Activated effector memory CD4-positive, alpha-beta T cell treated with anti-CD3 and anti-CD28 coated beads, Interleukin-2, amount 50 U/mL, for 16 hours (primary cell): ENCODE measurements around the gene NSUN2.

Source experiments
- DNase-seq: peaks from one replicate; pipeline ENCODE4 v3.0.0-alpha.2; 2020

The NSUN2 gene

DNA sequence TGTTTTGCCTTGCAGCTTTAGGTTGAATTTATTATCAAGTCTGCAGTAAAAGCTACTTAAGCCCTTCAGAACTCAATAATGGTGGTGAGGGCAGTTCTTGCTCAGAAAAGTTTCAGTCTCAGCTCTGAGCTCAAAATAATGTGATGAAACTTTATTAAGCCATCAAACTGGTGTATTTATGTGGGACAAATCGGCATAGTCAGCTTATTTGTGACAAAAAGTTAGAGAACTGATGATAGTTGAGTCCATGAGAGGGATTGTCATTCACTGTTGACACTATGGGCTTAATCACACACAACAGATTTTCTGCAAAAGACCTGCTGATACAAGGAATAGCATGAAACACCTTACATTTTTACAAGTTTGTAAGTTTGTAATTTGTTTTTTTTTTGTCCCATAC, 9.8 kb upstream of the NSUN2 start:
- no peak for DNase-seq

GRCh38 chr5:6638236-6638635, 5.4 kb upstream of the NSUN2 start:
- no peak for DNase-seq

GRCh38 chr5:6637590-6637989, 4.7 kb upstream of the NSUN2 start:
- no peak for DNase-seq

DNA sequence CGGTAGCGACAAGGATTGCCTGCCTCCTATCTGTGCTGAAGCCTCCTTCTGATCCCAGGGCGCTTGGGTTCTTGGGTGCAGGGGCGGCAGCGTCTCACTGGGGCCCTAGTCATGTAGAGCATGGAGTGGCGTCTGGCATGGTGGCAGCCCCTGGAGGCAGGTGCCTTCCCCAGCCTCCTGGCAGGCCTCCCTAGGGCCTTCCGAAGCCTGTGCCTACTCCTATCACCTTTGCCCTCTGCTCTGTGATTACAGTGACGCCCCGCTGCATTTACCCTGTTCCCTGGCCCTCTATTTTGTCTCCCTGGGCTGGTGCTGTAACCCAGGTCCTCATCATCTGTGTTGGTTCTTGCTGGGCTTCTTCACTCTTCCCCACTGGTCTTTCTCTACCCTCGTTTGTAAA, 4.2 kb upstream of the NSUN2 start:
- DNase-seq, result no peak

DNA sequence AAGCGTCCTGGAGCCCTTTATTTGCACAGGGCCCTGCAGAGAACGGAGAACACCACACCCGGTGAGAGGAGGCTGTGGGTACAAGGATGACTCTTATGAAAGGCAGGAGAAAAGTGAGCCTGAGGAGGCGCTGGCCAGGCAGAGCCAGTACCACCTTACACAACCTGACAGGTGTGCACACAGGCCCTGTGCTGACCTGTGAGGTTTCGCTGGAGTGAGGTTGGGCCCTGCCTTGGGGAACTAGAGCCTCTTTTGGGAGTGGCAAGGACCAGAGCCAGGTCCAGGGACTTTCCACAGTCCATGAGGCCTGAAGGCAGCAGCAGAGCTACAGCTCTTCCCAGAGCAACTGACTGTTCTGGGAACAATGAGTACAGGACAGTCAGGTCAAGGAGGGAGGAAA, 3.4 kb upstream of the NSUN2 start:
- no peak for DNase-seq

DNA sequence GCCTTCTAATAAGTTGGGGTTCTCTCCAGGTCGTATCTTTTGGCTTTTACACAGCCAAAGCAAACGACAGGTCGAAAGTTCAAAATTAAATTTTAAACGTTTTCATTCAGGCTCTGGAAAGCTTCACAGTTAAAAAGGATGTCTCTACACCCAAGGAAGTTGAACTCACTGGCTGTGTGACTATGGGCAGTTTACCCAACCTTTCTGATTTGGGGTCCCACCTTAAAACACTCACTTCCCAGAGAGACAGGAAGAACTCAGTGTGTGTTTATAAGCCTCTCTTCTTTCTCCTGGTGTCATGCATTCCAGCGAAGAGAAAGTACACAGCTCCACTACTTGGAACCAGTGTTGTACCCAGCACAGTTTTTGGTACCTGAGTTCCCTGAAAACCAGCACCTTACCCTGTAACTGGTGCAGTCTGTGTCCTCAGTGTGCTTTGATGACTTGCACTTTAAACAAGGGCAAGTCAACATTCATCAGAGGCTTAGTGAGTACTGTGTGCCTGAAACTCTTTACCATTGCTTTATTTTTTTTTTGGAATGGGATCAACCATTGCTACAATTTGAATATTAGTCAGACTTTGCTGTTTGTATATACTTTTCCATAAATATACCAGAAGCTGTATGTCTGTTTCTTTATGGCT, 2.1 kb upstream of the NSUN2 start:
- DNase-seq, result no peak

GRCh38 chr5:6634306-6634705, 1.5 kb upstream of the NSUN2 start:
- no peak for DNase-seq

GRCh38 chr5:6633469-6634245, 813 bp upstream of the NSUN2 start:
- DNase-seq, result no peak

DNA sequence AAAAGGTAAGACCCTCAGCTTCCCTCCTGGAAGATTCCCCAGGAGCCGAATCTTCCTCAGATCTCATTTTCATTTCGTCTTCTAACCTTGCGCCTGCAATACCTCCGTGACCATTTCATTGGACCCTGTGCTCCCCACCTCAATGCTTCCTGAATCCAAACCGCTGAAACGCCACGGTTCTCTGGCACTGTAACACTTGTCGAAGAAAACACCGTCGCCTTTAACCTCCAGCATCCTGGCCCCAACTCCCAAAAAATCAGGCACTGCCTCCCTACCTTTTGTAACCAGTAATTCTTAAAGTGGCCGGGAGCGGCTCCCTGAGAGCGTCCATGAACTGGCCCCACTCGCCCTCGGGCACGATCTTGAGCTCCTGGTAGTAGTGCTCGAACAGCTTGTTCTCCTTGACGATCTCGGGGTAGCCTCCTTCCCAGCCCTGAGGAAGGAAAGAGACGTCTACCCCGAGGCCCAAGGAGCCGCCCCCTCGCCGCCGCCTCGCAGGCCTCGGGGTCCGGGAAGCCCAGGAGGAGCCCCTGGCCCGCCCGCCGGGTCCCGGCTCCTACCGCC, 438 bp downstream of the NSUN2 start:
- no peak for DNase-seq

- no peak for DNase-seq
These were observed 1.4 kb downstream of the NSUN2 start for GRCh38 chr5:6631441-6631840.

DNA sequence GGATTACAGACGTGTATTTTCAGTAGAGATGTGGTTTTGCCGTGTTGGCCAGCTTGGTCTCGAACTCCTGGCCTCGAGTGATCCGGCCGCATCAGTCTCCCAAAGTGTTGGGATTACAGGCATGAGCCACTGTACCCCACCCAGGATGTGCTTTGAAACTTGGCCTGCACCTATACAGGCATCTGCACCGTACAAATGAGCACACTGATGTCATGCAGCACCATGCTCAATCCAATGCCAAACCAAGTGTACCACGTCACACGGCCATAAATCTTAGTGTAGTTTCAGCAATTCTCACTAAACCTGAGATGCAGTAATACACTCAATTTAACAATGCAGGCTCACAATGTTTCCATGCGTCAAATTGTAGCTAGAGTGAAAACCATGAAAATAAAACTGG, 6.3 kb downstream of the NSUN2 start:
- DNase-seq, result no peak

GRCh38 chr5:6623941-6624340, 8.9 kb downstream of the NSUN2 start:
- DNase-seq, result no peak

DNA sequence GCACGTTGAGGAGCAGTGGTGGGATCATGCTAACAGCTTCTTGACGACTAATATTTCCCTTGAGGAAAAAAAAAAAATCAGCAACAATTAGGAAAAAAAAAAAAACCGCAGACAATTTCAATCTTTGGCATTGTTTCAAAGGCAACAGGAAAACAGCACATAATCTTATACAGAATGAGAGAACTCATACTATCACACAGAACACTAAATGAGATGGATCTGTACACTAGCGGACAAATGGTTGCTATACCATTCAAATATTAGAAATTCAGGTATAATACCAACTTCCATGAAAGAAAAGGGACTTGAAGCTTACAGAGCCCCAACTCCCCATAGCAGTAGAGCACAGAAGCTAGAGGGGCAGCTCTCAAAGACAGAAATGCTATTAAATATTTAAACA, 9.6 kb downstream of the NSUN2 start:
- DNase-seq, result no peak

- no peak for DNase-seq
These were observed 16.2 kb downstream of the NSUN2 start for GRCh38 chr5:6616632-6617031.

DNA sequence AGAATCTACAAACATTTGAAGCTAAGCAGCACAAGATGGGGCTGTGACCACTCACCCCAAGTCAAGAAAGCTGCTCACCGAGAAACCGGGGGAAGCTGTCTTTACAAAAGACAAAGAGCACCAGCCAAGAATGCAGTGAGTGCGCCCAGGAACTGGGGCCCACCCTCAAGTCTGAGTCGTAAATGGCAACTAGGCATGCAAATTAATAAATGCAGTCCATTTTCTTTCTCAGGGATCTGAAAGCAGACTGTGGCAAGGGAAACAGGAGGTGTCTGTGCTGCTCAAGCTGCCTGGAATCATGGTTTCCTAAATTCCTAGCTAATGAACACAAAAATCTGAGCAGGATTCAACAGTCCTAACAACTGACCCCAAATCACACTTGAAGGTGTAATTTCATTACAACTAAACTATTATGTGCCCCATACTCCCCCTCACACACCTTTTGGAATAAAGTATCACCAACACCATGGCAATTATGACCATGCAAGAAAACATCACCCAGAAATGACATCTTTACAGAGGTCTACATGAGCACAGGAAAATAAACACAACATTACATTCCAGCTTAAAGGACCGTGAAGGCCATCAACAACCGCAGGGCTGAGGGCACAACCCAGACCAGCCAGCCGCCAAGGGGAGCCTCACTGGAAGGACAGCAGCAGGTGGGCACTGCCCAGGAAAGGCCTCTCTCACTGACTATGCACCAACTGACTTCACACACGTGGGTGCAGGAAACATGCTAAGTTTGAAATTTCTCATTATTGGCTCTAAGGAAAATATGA, 17.6 kb downstream of the NSUN2 start:
- no peak for DNase-seq

GRCh38 chr5:6611334-6612256, 21.2 kb downstream of the NSUN2 start:
- DNase-seq, result no peak

GRCh38 chr5:6608016-6608415, 24.8 kb downstream of the NSUN2 start:
- no peak for DNase-seq

DNA sequence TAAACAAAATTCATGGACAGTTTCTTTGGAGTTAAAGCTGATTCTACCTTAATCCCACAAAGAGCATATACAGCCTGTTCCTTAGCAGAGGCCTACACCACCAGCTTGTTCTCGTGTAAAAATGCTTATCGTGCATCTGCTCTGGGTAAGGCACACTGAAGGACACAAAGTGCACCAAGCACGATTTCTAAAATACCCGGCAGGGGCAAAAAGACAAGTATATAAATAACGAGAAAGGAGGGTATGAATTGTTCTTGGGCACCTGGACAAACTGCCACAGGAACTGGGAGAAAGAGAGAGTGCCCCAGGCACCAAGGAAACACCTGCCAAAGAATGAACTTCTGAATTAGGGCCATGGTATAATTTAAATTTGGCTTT, 25.3 kb downstream of the NSUN2 start:
- no peak for DNase-seq

DNA sequence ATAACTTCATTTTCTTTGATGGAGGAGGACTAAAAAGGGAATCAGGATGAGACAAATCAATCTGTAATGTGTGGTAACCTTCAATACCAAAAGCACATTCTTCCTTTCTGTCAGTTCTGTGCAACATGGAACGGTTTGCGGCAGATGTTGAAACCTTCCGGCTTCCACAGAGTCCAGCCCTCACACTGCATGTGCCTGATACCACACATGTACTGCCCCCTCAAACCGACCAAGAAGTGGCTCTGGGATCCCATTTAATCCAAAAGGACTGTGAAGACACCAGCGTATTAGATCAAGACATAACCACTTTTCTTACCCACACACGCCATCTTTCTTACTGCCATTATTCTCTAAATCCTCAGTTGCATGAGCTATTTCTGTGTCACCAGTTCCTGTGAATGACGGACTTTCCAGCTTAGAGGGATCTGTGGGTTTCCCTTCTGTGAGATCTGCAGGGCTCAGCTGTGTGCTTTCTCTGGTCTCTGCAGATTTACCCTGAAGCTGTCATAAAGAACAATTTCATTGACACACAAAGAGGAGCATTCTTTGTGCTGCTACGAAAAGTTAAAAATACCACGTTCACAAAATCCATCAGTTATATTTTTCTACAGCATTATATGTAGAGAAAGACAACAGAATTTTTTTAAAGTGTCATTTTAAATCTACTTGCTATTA, 25.8 kb downstream of the NSUN2 start:
- DNase-seq, result no peak

DNA sequence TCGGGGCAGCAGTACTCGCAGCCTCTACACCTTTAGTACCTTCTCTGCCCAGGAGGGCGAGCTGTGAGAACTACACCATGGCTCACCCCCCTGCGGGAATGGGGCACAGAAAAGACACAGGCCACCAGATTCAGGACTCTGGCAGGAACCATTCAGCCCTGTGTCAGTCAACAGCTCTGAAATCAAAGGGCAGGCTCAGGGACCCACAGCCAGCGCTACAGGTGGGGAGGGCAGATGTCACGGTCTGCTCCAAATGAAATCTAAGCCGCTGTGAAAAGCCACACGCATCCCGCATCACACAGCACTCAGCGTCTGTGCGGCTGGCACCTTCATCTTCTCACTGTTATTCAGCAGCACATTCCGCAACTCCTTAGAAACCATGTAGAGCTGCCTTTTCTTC, 27.9 kb downstream of the NSUN2 start:
- DNase-seq, result no peak

DNA sequence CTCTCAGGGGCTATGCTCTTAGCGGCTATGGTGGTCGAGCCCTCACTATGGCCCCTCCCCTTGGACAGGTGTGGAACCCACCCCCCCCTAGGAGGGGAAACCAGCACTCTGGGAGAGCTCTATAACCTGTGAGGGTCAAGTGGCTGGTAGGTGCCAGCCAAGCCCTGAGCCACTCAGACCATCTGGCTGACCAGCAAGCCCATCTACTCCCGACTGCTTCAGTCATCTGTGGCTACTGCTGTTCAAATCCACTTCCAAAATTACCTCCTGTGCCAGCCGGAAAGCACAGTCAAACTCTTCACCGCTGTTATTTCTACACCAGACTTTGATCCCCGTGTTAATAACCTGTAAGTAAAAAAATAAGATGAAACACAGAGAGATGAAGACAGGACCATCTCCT, 28.5 kb downstream of the NSUN2 start:
- DNase-seq, result no peak

DNA sequence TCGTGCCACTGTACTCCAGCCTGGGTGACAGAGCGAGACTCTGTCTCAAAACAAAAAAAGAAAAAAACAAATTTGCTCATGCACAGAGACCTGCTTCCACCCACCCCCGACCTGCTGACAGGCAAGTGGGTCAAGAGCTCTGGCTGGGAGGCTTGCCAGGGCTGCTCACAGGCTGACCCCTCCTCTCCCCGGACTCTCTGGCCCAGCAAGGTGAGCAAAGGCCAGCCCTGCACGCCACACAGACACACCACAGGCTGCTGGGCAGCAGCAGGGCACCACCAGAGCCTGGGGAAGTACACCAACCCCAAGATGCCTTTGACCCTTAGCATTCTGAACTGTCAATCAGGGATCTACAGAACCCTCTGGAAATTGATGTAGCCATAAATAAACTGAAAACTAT, 29.2 kb downstream of the NSUN2 start:
- DNase-seq, result no peak
